ENCODE data around the gene ACP3. TPM values are rescaled to one million over a fixed set of nuclear protein-coding genes. Genes with fewer than 3 reads are reported as not detected.
"Not testable (repeated sequence)": the region's sequence is repeated elsewhere in the genome, so short reads cannot be mapped to it uniquely, and the experiment has no call there.

ACP3 gene
- total RNA-seq, 2 experiments from 2014 or later = not detected

GRCh38 chr3:132290833-132291232, 26.4 kb upstream of the ACP3 start:
- CTCF ChIA-PET = interaction anchor here (1.2 kb wide), 1 partner anchor 61 kb away, joined by 3 read pairs; no protein-coding TSS in a partner anchor
- Mint-ChIP-seq H3K4me1 (ENCODE audit: low read depth) (no peaks in the 10 kb centered on the region), H3K4me3 (no peak overlapping the region), H3K9me3 (ENCODE audit: insufficient read depth) (no peaks in the 10 kb centered on the region), H3K36me3 (ENCODE audit: low read depth) (no peaks in the 10 kb centered on the region), H3K27ac (no peak overlapping the region), H3K27me3 (ENCODE audit: low read depth) (peaks cover 2% of the 10 kb centered on the region)
- no peak for DNase-seq
- POLR2A ChIA-PET = no interaction called here
- ATAC-seq = no peak

GRCh38 chr3:132292042-132292441, 25.2 kb upstream of the ACP3 start:
- peaks cover 2% of the 10 kb centered on the region for H3K27me3 Mint-ChIP-seq (ENCODE audit: low read depth)
- no peak overlapping the region for H3K27ac Mint-ChIP-seq
- POLR2A ChIA-PET = no interaction called here
- no peak overlapping the region for H3K4me3 Mint-ChIP-seq
- CTCF ChIA-PET = interaction anchor here (0.7 kb wide), 1 partner anchor 57 kb away, joined by 3 read pairs; no protein-coding TSS in a partner anchor
- no peaks in the 10 kb centered on the region for H3K36me3 Mint-ChIP-seq (ENCODE audit: low read depth)
- ATAC-seq (no peak), DNase-seq (no peak)
- H3K9me3 Mint-ChIP-seq (ENCODE audit: insufficient read depth) = no peaks in the 10 kb centered on the region
- no peaks in the 10 kb centered on the region for H3K4me1 Mint-ChIP-seq (ENCODE audit: low read depth)

- H3K36me3 Mint-ChIP-seq (ENCODE audit: low read depth) = no peaks in the 10 kb centered on the region
- no peak overlapping the region for H3K27ac Mint-ChIP-seq
- no peaks in the 10 kb centered on the region for H3K9me3 Mint-ChIP-seq (ENCODE audit: insufficient read depth)
- POLR2A ChIA-PET = no interaction called here
- H3K4me3 Mint-ChIP-seq = no peak overlapping the region
- CTCF ChIA-PET = no interaction called here
- H3K27me3 Mint-ChIP-seq (ENCODE audit: low read depth) = peaks cover 2% of the 10 kb centered on the region
- ATAC-seq = no peak
- no peaks in the 10 kb centered on the region for H3K4me1 Mint-ChIP-seq (ENCODE audit: low read depth)
- no peak for DNase-seq
Measured at GRCh38 chr3:132293251-132293650, 24.0 kb upstream of the ACP3 start.

GRCh38 chr3:132294906-132295305, 22.3 kb upstream of the ACP3 start:
- ATAC-seq (no peak), DNase-seq (no peak)
- no peaks in the 10 kb centered on the region for H3K36me3 Mint-ChIP-seq (ENCODE audit: low read depth)
- CTCF ChIA-PET = no interaction called here
- no peaks in the 10 kb centered on the region for H3K4me1 Mint-ChIP-seq (ENCODE audit: low read depth)
- H3K4me3 Mint-ChIP-seq = no peak overlapping the region
- no peak overlapping the region for H3K27ac Mint-ChIP-seq
- H3K27me3 Mint-ChIP-seq (ENCODE audit: low read depth) = peaks cover 2% of the 10 kb centered on the region
- H3K9me3 Mint-ChIP-seq (ENCODE audit: insufficient read depth) = no peaks in the 10 kb centered on the region
- POLR2A ChIA-PET = no interaction called here

- ATAC-seq; H3K27me3 Mint-ChIP-seq (ENCODE audit: low read depth); H3K27ac Mint-ChIP-seq; POLR2A ChIA-PET; H3K4me3 Mint-ChIP-seq; CTCF ChIA-PET; H3K4me1 Mint-ChIP-seq (ENCODE audit: low read depth); H3K9me3 Mint-ChIP-seq (ENCODE audit: insufficient read depth); H3K36me3 Mint-ChIP-seq (ENCODE audit: low read depth); DNase-seq: not testable (repeated sequence)
Measured at GRCh38 chr3:132303336-132304201, 13.6 kb upstream of the ACP3 start.

- CTCF ChIA-PET; POLR2A ChIA-PET; H3K9me3 Mint-ChIP-seq (ENCODE audit: insufficient read depth); H3K27me3 Mint-ChIP-seq (ENCODE audit: low read depth); H3K4me1 Mint-ChIP-seq (ENCODE audit: low read depth); H3K4me3 Mint-ChIP-seq; H3K27ac Mint-ChIP-seq; DNase-seq; H3K36me3 Mint-ChIP-seq (ENCODE audit: low read depth); ATAC-seq: not testable (repeated sequence)
Measured at GRCh38 chr3:132304351-132304750, 12.9 kb upstream of the ACP3 start.

- H3K4me1 Mint-ChIP-seq (ENCODE audit: low read depth); H3K27me3 Mint-ChIP-seq (ENCODE audit: low read depth); ATAC-seq; H3K36me3 Mint-ChIP-seq (ENCODE audit: low read depth); CTCF ChIA-PET; H3K4me3 Mint-ChIP-seq; DNase-seq; H3K27ac Mint-ChIP-seq; H3K9me3 Mint-ChIP-seq (ENCODE audit: insufficient read depth): not testable (repeated sequence)
- POLR2A ChIA-PET = interaction anchor here (0.6 kb wide), 1 partner anchor 37 kb away, joined by 3 read pairs; no protein-coding TSS in a partner anchor
Measured at GRCh38 chr3:132310057-132310456, 7.2 kb upstream of the ACP3 start.

GRCh38 chr3:132311316-132311715, 5.9 kb upstream of the ACP3 start:
- Mint-ChIP-seq H3K27me3 (ENCODE audit: low read depth) (no peaks in the 10 kb centered on the region), H3K9me3 (ENCODE audit: insufficient read depth) (no peaks in the 10 kb centered on the region), H3K27ac (no peak overlapping the region), H3K4me1 (ENCODE audit: low read depth) (no peaks in the 10 kb centered on the region), H3K36me3 (ENCODE audit: low read depth) (no peaks in the 10 kb centered on the region), H3K4me3 (no peak overlapping the region)
- POLR2A ChIA-PET = no interaction called here
- DNase-seq (no peak), ATAC-seq (no peak)
- CTCF ChIA-PET = no interaction called here

- no peaks in the 10 kb centered on the region for H3K4me1 Mint-ChIP-seq (ENCODE audit: low read depth)
- no peaks in the 10 kb centered on the region for H3K27me3 Mint-ChIP-seq (ENCODE audit: low read depth)
- H3K4me3 Mint-ChIP-seq = no peak overlapping the region
- DNase-seq (no peak), ATAC-seq (no peak)
- ChIA-PET POLR2A (no interaction called here), CTCF (no interaction called here)
- no peaks in the 10 kb centered on the region for H3K9me3 Mint-ChIP-seq (ENCODE audit: insufficient read depth)
- no peaks in the 10 kb centered on the region for H3K36me3 Mint-ChIP-seq (ENCODE audit: low read depth)
- H3K27ac Mint-ChIP-seq = no peak overlapping the region
Measured at GRCh38 chr3:132311841-132312240, 5.4 kb upstream of the ACP3 start.

GRCh38 chr3:132315851-132316250, 1.4 kb upstream of the ACP3 start:
- DNase-seq = no peak
- Mint-ChIP-seq H3K9me3 (ENCODE audit: insufficient read depth) (no peaks in the 10 kb centered on the region), H3K27me3 (ENCODE audit: low read depth) (peaks cover 8% of the 10 kb centered on the region), H3K36me3 (ENCODE audit: low read depth) (no peaks in the 10 kb centered on the region), H3K4me1 (ENCODE audit: low read depth) (peaks cover 4% of the 10 kb centered on the region), H3K4me3 (no peak overlapping the region), H3K27ac (no peak overlapping the region)
- ChIA-PET CTCF (no interaction called here), POLR2A (no interaction called here)
- ATAC-seq = no peak

GRCh38 chr3:132318451-132318850, 1.2 kb downstream of the ACP3 start:
- ATAC-seq = no peak
- DNase-seq = no peak
- ChIA-PET CTCF (interaction anchor here (0.6 kb wide), 1 partner anchor 25 kb away, joined by 3 read pairs; no protein-coding TSS in a partner anchor), POLR2A (no interaction called here)
- Mint-ChIP-seq H3K36me3 (ENCODE audit: low read depth) (no peaks in the 10 kb centered on the region), H3K9me3 (ENCODE audit: insufficient read depth) (no peaks in the 10 kb centered on the region), H3K4me1 (ENCODE audit: low read depth) (peaks cover 4% of the 10 kb centered on the region), H3K4me3 (no peak overlapping the region), H3K27ac (no peak overlapping the region), H3K27me3 (ENCODE audit: low read depth) (peaks cover 8% of the 10 kb centered on the region)

- no peak overlapping the region for H3K27ac Mint-ChIP-seq
- ChIA-PET POLR2A (no interaction called here), CTCF (no interaction called here)
- no peaks in the 10 kb centered on the region for H3K36me3 Mint-ChIP-seq (ENCODE audit: low read depth)
- ATAC-seq (no peak), DNase-seq (no peak)
- no peak overlapping the region for H3K4me3 Mint-ChIP-seq
- no peaks in the 10 kb centered on the region for H3K9me3 Mint-ChIP-seq (ENCODE audit: insufficient read depth)
- H3K27me3 Mint-ChIP-seq (ENCODE audit: low read depth) = peaks cover 11% of the 10 kb centered on the region
- H3K4me1 Mint-ChIP-seq (ENCODE audit: low read depth) = peaks cover 4% of the 10 kb centered on the region
Measured at GRCh38 chr3:132321304-132321703, 4.1 kb downstream of the ACP3 start.
